A549 (cell line): ENCODE measurements around the gene MCRIP1.

ENCODE experiments used
- CHD2 ChIP-seq: fragments of 150-350 bp; IDR thresholded peaks from 2 replicates; pipeline ENCODE4 v1.6.1; 2014; ENCODE audit warnings: low read length; ENCODE audit not compliant: partially characterized antibody
- CTCF ChIP-seq: fragments of >200 bp; sonication (Bioruptor Twin); formaldehyde crosslinking; IDR thresholded peaks from 3 replicates; pipeline ENCODE4 v1.5.1; 2016
- E2F6 ChIP-seq: IDR thresholded peaks from 2 replicates; pipeline ENCODE4 v1.6.1; 2012; ENCODE audit warnings: low read depth, borderline replicate concordance
- EP300 ChIP-seq, 2 experiments: fragments of >200 bp; sonication (Bioruptor Twin); formaldehyde crosslinking; IDR thresholded peaks; 2 replicates in 1 of 2; 3 replicates in 1 of 2; pipeline ENCODE4 v1.6.1; 2016 to 2017
- JUNB ChIP-seq: fragments of >200 bp; sonication (Bioruptor Twin); formaldehyde crosslinking; IDR thresholded peaks from 2 replicates; pipeline ENCODE4 v1.6.1; 2016
- MAFK ChIP-seq: fragments of 450-650 bp; IDR thresholded peaks from 2 replicates; pipeline ENCODE4 v1.6.1; 2014; ENCODE audit not compliant: partially characterized antibody
- MAX ChIP-seq: IDR thresholded peaks from 2 replicates; pipeline ENCODE4 v1.6.1; 2012
- NPAS2 ChIP-seq: fragments of 250-450 bp; sonication (Bioruptor Pico); IDR thresholded peaks from 2 replicates; pipeline ENCODE4 v1.8.0; 2022; ENCODE audit warnings: mild to moderate bottlenecking, moderate library complexity, borderline replicate concordance
- PHF8 ChIP-seq: fragments of 200-600 bp; sonication (generic); IDR thresholded peaks from 2 replicates; pipeline ENCODE4 v1.6.1; 2016; ENCODE audit warnings: low read depth, mild to moderate bottlenecking, antibody characterized with exemption, moderate library complexity, borderline replicate concordance
- POLR2A ChIP-seq: IDR thresholded peaks from 2 replicates; pipeline ENCODE4 v1.6.1; 2012; ENCODE audit warnings: mild to moderate bottlenecking, low read length
- SREBF2 ChIP-seq: fragments of 450-650 bp; IDR thresholded peaks from 2 replicates; pipeline ENCODE4 v1.6.1; 2014; ENCODE audit warnings: mild to moderate bottlenecking, moderate library complexity
- TFCP2L1 ChIP-seq: fragments of 250-450 bp; sonication (Bioruptor Pico); IDR thresholded peaks from 2 replicates; pipeline ENCODE4 v1.5.0; 2021; ENCODE audit warnings: mild to moderate bottlenecking
- USF2 ChIP-seq: fragments of 450-650 bp; IDR thresholded peaks from 2 replicates; pipeline ENCODE4 v1.6.1; 2014; ENCODE audit warnings: antibody characterized with exemption
- TF ChIP-seq, protein P1 (sequence below): fragments of 200-600 bp; sonication (generic); IDR thresholded peaks from 2 replicates; pipeline ENCODE4 v1.6.1; 2016; ENCODE audit warnings: antibody characterized with exemption, mild to moderate bottlenecking, moderate library complexity

DNA sequence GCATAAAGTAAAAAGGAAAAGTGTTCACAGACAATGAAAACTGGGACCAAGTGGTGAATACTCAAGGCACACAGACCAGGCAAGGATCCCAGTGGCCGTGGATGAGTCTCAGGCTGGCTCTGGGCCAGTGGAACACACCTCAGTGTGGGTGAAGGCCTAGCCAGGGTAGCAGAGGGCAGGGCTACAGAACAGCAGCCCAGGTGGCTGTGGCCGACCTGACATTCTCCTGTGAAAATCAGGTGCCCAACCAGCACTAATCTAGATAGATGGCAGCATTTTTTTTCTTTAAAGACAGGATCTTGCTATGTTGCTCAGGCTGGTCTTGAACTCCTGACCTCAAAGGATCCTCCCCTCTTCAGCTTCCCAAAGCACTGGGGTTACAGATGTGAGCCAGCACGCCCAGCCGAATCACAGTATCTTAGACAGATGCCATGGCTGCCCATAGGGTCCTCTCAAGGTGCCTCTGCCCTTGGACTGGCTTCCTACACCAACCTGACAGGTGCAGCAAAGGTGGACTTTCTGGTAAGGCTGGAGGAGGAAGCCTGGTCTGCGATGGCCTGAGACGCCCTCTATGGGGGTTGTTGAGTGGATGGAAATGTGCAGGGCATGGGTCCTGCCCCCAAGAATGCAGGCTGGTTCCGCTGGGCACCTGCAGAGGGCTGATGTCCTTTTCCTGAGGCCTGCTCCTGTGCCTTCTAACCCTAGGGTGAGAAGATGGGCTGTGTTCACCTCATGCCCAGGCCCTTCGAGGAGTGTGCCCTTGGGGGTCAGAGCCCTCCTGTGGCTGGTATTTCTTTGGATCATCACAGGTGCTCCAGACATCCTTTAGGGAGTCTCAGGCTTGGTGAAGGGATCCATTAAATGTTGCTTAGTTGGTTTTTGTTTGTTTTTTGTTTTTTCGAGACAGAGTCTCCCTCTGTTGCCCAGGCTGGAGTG, 31.0 kb upstream of the MCRIP1 start:
- no peak for TF ChIP-seq USF2
- no peak for TF ChIP-seq EP300 (IDR thresholded peaks at IDR 0.05)
- TF ChIP-seq, protein P1, sequence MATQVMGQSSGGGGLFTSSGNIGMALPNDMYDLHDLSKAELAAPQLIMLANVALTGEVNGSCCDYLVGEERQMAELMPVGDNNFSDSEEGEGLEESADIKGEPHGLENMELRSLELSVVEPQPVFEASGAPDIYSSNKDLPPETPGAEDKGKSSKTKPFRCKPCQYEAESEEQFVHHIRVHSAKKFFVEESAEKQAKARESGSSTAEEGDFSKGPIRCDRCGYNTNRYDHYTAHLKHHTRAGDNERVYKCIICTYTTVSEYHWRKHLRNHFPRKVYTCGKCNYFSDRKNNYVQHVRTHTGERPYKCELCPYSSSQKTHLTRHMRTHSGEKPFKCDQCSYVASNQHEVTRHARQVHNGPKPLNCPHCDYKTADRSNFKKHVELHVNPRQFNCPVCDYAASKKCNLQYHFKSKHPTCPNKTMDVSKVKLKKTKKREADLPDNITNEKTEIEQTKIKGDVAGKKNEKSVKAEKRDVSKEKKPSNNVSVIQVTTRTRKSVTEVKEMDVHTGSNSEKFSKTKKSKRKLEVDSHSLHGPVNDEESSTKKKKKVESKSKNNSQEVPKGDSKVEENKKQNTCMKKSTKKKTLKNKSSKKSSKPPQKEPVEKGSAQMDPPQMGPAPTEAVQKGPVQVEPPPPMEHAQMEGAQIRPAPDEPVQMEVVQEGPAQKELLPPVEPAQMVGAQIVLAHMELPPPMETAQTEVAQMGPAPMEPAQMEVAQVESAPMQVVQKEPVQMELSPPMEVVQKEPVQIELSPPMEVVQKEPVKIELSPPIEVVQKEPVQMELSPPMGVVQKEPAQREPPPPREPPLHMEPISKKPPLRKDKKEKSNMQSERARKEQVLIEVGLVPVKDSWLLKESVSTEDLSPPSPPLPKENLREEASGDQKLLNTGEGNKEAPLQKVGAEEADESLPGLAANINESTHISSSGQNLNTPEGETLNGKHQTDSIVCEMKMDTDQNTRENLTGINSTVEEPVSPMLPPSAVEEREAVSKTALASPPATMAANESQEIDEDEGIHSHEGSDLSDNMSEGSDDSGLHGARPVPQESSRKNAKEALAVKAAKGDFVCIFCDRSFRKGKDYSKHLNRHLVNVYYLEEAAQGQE: no peak
- TF ChIP-seq NPAS2 (CRISPR knock-in tag): no peak
- peak; percentile 15; the same call in 2 of the 3 replicates for TF ChIP-seq CTCF
- TF ChIP-seq POLR2A: no peak; the same call in 1 of the 2 replicates
- no peak for TF ChIP-seq E2F6
- TF ChIP-seq PHF8: no peak
- no peak for TF ChIP-seq JUNB
- no peak for TF ChIP-seq TFCP2L1 (CRISPR knock-in tag)
- TF ChIP-seq SREBF2: no peak
- no peak for TF ChIP-seq CHD2
- no peak for TF ChIP-seq MAFK
- peak; percentile 19; the same call in 1 of the 2 replicates for TF ChIP-seq MAX
